ENCODE measurements around the gene GPR143. TPM values are rescaled to one million over a fixed set of nuclear protein-coding genes. Genes with fewer than 3 reads are reported as not detected.

GPR143 gene
- total RNA-seq, 2 donors from 2014 or later = 11.7 to 13.5 TPM

DNA sequence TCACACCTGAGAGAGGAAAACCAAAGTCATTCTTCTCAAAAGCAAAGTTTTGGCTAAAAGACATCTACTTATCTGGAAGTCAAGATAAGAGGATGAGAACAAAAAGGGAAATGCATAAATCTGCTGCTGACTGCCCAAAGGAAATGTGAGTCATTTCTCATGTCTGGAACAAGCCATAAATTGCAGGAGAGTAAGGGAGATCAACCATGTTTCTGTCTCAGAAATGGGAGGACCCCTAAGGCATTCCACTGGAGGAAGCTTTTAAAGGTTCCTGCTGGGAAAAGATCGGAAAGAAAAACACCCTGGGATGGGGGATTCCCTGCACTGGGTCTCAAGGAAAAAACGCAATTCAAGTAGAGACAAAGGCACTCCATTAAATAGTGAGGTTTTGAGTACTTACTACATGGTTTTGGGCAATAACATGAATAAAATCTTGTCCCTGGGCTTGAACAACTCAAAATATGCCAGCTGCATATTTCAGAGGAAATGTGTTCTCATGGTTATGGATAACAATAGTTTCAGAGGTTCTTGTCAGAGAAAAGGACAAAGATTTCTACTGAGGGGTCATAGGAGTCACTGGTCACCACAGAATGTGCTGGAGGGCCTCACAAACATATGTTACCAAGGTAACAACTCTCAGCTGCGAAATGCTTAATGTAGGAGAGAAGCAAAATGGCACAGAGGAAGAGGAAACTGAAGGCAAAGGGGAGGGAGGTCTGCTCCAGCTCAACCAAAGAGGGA is 19.3 kb downstream of the GPR143 start:
- H3K27ac Mint-ChIP-seq = no peak overlapping the region
- Histone ChIP-seq H3K4me3 (ENCODE audit: low read length) (no peak overlapping the region), H3K27ac (ENCODE audit: low read depth, low read length) (peak overlapping the region; percentile 90), H3K36me3 (ENCODE audit: control insufficient read depth, insufficient read depth, low read length) (no peaks in the 10 kb centered on the region), H3K27me3 (ENCODE audit: control insufficient read depth, insufficient read depth, low read length, poor library complexity, severe bottlenecking) (no peaks in the 10 kb centered on the region), H3K4me1 (ENCODE audit: control insufficient read depth, insufficient read depth, low read length) (no peaks in the 10 kb centered on the region), H3K9ac (ENCODE audit: extremely low read depth, low read length, poor library complexity, severe bottlenecking) (no peak overlapping the region), H3K9me3 (ENCODE audit: control insufficient read depth, low read length) (no peaks in the 10 kb centered on the region)
- H3K4me1 Mint-ChIP-seq = peaks cover 9% of the 10 kb centered on the region
- no peak overlapping the region for H3K4me3 Mint-ChIP-seq
- H3K36me3 Mint-ChIP-seq (ENCODE audit: low read depth) = peaks cover 21% of the 10 kb centered on the region
- DNase-seq = no peak
- TF ChIP-seq, protein P1, sequence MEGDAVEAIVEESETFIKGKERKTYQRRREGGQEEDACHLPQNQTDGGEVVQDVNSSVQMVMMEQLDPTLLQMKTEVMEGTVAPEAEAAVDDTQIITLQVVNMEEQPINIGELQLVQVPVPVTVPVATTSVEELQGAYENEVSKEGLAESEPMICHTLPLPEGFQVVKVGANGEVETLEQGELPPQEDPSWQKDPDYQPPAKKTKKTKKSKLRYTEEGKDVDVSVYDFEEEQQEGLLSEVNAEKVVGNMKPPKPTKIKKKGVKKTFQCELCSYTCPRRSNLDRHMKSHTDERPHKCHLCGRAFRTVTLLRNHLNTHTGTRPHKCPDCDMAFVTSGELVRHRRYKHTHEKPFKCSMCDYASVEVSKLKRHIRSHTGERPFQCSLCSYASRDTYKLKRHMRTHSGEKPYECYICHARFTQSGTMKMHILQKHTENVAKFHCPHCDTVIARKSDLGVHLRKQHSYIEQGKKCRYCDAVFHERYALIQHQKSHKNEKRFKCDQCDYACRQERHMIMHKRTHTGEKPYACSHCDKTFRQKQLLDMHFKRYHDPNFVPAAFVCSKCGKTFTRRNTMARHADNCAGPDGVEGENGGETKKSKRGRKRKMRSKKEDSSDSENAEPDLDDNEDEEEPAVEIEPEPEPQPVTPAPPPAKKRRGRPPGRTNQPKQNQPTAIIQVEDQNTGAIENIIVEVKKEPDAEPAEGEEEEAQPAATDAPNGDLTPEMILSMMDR (conservative IDR thresholded peaks at IDR 0.05) = no peak
- no peaks in the 10 kb centered on the region for H3K27me3 Mint-ChIP-seq (ENCODE audit: insufficient read depth)
- H3K9me3 Mint-ChIP-seq = peaks cover 67% of the 10 kb centered on the region
- 58% methylated on average over 3 of the region's 3 CpGs; no CpG with 5 or more reads in 1 of the 2 experiments for WGBS, 2 experiments (ENCODE audit: insufficient coverage in 1 of 2, insufficient read length in 1 of 2)

DNA sequence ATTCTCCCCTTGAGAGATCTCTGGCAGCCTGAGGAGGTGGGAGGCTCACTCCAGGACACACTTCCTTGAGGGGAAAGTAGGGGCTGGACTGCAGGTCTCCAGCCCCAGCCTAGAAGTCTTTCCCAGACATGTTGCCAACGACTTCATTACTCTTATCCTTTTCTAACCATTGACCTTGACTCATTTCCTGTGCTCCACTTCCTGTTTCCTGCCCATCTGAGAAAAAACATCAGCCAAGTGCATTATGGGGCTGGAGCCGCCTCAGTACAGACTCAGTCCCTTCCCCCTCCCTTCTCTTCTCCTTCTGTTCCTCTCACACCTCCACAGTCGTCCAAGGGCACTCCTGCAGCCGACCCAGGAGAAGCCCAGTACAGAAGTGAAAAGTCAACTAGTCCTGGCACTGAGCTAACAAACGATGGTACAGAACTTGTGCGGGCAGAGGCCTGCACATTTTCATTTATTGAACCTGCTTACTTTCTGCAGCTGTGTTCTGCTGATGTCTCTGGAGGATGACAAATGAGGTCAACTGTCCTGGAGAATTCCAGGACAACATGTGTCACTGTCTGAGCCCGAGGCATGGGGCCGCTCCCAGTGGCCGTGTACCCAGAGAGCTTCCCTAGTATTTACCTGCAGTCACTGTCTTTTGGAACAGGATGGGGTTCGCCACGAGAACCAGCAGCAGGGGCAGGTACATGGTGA is 20.1 kb downstream of the GPR143 start:
- DNase-seq = no peak
- Mint-ChIP-seq H3K36me3 (ENCODE audit: low read depth) (peaks cover 21% of the 10 kb centered on the region), H3K4me3 (no peak overlapping the region)

DNA sequence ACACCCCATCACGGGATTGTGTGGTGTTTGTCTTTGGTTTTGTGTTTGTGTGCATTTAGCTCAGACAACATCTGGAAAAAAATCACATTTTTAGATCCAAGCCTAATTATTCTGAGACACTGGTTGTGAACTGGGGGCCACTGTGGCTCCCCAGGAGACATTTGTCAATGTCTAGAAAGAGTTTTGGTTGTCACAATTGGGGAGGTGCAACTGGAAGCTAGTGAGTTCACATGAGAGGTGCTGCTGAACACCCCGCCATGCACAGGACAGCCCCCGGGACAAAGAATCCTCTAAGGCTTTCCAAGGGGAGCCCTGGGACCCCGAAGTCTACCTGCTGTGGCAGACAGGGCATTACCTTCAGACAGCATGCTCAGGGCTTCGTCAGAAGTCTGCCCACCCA is 26.5 kb downstream of the GPR143 start:
- Mint-ChIP-seq H3K27me3 (ENCODE audit: insufficient read depth) (no peaks in the 10 kb centered on the region), H3K4me3 (no peak overlapping the region), H3K36me3 (ENCODE audit: low read depth) (peaks cover 52% of the 10 kb centered on the region), H3K27ac (no peak overlapping the region), H3K4me1 (no peaks in the 10 kb centered on the region), H3K9me3 (peaks cover 66% of the 10 kb centered on the region)
- no peak overlapping the region for H3K4me3 ChIP-seq (ENCODE audit: low read length)
- no peak overlapping the region for H3K9ac ChIP-seq (ENCODE audit: extremely low read depth, low read length, poor library complexity, severe bottlenecking)
- TF ChIP-seq, protein P1 (conservative IDR thresholded peaks at IDR 0.05) = no peak
- H3K36me3 ChIP-seq (ENCODE audit: control insufficient read depth, insufficient read depth, low read length) = no peaks in the 10 kb centered on the region
- H3K9me3 ChIP-seq (ENCODE audit: control insufficient read depth, low read length) = no peaks in the 10 kb centered on the region
- no peaks in the 10 kb centered on the region for H3K4me1 ChIP-seq (ENCODE audit: control insufficient read depth, insufficient read depth, low read length)
- DNase-seq = no peak
- 92% methylated on average over 4 of the region's 5 CpGs; no CpG with 5 or more reads in 1 of the 2 experiments for WGBS, 2 experiments (ENCODE audit: insufficient coverage in 1 of 2, insufficient read length in 1 of 2)
- H3K27me3 ChIP-seq (ENCODE audit: control insufficient read depth, insufficient read depth, low read length, poor library complexity, severe bottlenecking) = no peaks in the 10 kb centered on the region
- H3K27ac ChIP-seq (ENCODE audit: low read depth, low read length) = no peak overlapping the region

More for the DNA sequence above, 20.1 kb downstream of the GPR143 start:
- no peak overlapping the region for H3K9ac ChIP-seq (ENCODE audit: extremely low read depth, low read length, poor library complexity, severe bottlenecking)
- no peak overlapping the region for H3K4me3 ChIP-seq (ENCODE audit: low read length)
- no peaks in the 10 kb centered on the region for H3K36me3 ChIP-seq (ENCODE audit: control insufficient read depth, insufficient read depth, low read length)
- no peaks in the 10 kb centered on the region for H3K4me1 ChIP-seq (ENCODE audit: control insufficient read depth, insufficient read depth, low read length)
- H3K27me3 ChIP-seq (ENCODE audit: control insufficient read depth, insufficient read depth, low read length, poor library complexity, severe bottlenecking) = no peaks in the 10 kb centered on the region
- WGBS, 2 experiments (ENCODE audit: insufficient coverage in 1 of 2, insufficient read length in 1 of 2) = 88 to 97% methylated on average over 3 to 11 of the region's 11 CpGs
- no peaks in the 10 kb centered on the region for H3K27me3 Mint-ChIP-seq (ENCODE audit: insufficient read depth)
- TF ChIP-seq, protein P1 (conservative IDR thresholded peaks at IDR 0.05) = no peak
- peaks cover 65% of the 10 kb centered on the region for H3K9me3 Mint-ChIP-seq
- H3K27ac ChIP-seq (ENCODE audit: low read depth, low read length) = peak overlapping the region; percentile 90
- no peaks in the 10 kb centered on the region for H3K9me3 ChIP-seq (ENCODE audit: control insufficient read depth, low read length)
- H3K27ac Mint-ChIP-seq = no peak overlapping the region
- H3K4me1 Mint-ChIP-seq = peaks cover 9% of the 10 kb centered on the region

Data from endodermal cell (in vitro differentiated cells).